Ovary (tissue), 3 donors: ENCODE results near the gene SKA2.

Experiments used
- EP300 ChIP-seq: sonication (generic); formaldehyde crosslinking; IDR thresholded peaks from one replicate; pipeline ENCODE4 v1.6.1; 2017; ENCODE audit warnings: antibody characterized with exemption
- POLR2A ChIP-seq: fragments of 450-650 bp; IDR thresholded peaks from one replicate; pipeline ENCODE4 v1.6.1; 2017; ENCODE audit warnings: antibody characterized with exemption, mild to moderate bottlenecking, moderate library complexity
- TF ChIP-seq, protein P1 (sequence below), 3 donors: fragments of 450-650 bp in 2 of 3; fragments of 200-600 bp in 1 of 3; IDR thresholded peaks; one replicate each; pipeline versions ENCODE4 v1.5.1 to v1.8.0; 2016 to 2022; ENCODE audit warnings: antibody characterized with exemption in 3 of 3, mild to moderate bottlenecking in 1 of 3
- donor health status: DM: no; HTN: no; CAD: no.

DNA sequence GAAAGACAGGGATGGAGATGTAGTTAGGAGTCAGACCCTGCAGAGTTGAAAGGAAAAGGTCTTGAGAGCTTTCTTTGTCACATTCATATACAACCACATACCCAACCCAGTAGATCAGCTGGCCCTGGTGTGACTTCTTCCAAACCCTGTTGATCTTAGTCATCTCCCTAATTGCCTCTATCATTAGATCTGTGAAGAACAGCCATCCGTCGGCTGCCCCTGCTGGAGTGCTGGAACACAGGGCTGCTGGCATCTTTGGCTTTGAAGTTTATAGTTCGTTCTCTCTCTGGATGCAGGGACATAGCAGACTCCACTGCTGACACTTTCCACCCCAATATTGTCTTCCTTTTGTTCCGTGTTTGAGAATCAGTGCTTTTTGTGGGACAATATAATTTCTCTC lies 44.4 kb upstream of the SKA2 start:
- TF ChIP-seq, protein P1, sequence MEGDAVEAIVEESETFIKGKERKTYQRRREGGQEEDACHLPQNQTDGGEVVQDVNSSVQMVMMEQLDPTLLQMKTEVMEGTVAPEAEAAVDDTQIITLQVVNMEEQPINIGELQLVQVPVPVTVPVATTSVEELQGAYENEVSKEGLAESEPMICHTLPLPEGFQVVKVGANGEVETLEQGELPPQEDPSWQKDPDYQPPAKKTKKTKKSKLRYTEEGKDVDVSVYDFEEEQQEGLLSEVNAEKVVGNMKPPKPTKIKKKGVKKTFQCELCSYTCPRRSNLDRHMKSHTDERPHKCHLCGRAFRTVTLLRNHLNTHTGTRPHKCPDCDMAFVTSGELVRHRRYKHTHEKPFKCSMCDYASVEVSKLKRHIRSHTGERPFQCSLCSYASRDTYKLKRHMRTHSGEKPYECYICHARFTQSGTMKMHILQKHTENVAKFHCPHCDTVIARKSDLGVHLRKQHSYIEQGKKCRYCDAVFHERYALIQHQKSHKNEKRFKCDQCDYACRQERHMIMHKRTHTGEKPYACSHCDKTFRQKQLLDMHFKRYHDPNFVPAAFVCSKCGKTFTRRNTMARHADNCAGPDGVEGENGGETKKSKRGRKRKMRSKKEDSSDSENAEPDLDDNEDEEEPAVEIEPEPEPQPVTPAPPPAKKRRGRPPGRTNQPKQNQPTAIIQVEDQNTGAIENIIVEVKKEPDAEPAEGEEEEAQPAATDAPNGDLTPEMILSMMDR (IDR thresholded peaks at IDR 0.05), result no peak
- TF ChIP-seq EP300 (no peak), POLR2A (no peak)
